Immature natural killer cell (primary cell): ENCODE results near the gene ICOS. TPM values are rescaled to one million over a fixed set of nuclear protein-coding genes. Genes with fewer than 3 reads are reported as not detected.
A peak's percentile ranks its signal among the peaks of the same experiment; 100 is the strongest.

Experiments
- DNase-seq, 3 donors: peaks; one replicate each; pipeline ENCODE4 v3.0.0; 2022; ENCODE audit warnings: mixed read lengths in 1 of 3
- H3K27ac Mint-ChIP-seq, 6 donors: one replicate each; pipeline ENCODE4 v1.8.0; 2020; ENCODE audit warnings: mixed read lengths in 6 of 6, mild to moderate bottlenecking in 5 of 6, inconsistent platforms in 4 of 6, moderate library complexity in 3 of 6
- H3K27me3 Mint-ChIP-seq, 3 donors: one replicate each; pipeline ENCODE4 v1.8.0; 2020 to 2021; ENCODE audit warnings: low read depth in 3 of 3, mild to moderate bottlenecking in 3 of 3, mixed read lengths in 3 of 3, moderate library complexity in 3 of 3, inconsistent platforms in 1 of 3
- H3K36me3 Mint-ChIP-seq, 3 donors: one replicate each; pipeline ENCODE4 v1.8.0; 2020; ENCODE audit warnings: mixed read lengths in 3 of 3, inconsistent platforms in 2 of 3, mild to moderate bottlenecking in 2 of 3
- H3K4me1 Mint-ChIP-seq, 2 donors: one replicate each; pipeline ENCODE4 v1.8.0; 2020; ENCODE audit warnings: inconsistent platforms in 2 of 2, mild to moderate bottlenecking in 2 of 2, mixed read lengths in 2 of 2, moderate library complexity in 1 of 2
- H3K4me3 Mint-ChIP-seq, 5 donors: one replicate each; pipeline ENCODE4 v1.8.0; 2020; ENCODE audit warnings: mild to moderate bottlenecking in 5 of 5, mixed read lengths in 5 of 5, inconsistent platforms in 3 of 5, moderate library complexity in 3 of 5
- H3K9me3 Mint-ChIP-seq, 6 donors: one replicate each; pipeline ENCODE4 v1.8.0; 2020; ENCODE audit warnings: mild to moderate bottlenecking in 6 of 6, mixed read lengths in 6 of 6, inconsistent platforms in 4 of 6, moderate library complexity in 3 of 6
- polyA plus RNA-seq, 3 donors: library from polyadenylated mRNA; unstranded; fragments of 300-500 nt; fragmentation: Illumina TruSeq; gene quantifications; one replicate each; pipeline ENCODE4 v1.2.3, GENCODE V29; 2021

The ICOS gene, protein sequence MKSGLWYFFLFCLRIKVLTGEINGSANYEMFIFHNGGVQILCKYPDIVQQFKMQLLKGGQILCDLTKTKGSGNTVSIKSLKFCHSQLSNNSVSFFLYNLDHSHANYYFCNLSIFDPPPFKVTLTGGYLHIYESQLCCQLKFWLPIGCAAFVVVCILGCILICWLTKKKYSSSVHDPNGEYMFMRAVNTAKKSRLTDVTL
- under 1 TPM; 0.13 to 0.97 (median 0.80) TPM for polyA plus RNA-seq

DNA sequence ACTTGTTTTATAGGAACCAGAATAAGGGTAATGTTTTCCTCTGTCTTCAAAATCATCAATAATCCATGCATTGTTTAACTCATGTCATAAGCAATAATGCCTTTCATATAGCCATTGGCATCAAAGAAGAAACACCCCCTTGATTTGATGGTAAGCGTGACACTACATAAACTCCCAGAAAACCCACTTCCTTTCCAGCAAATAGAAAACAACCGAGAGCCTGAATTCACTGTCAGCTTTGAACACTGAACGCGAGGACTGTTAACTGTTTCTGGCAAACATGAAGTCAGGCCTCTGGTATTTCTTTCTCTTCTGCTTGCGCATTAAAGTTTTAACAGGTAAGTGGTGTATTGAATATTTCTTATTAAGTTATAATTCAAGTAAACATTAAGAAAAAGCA, at the start of gene ICOS:
Gene ICOS (plus strand): TSS at position 229 of the 400 bp plus-strand sequence. CDS start 52 bp downstream, at position 281.
- DNase-seq, result peak in 1 of 3 donors; percentile 9
- peaks cover 33 to 69% of the 10 kb centered on the region in 2 donors for H3K4me1 Mint-ChIP-seq
- peak within 1 kb of the TSS; percentile 56 to 84 (median 62) for H3K4me3 Mint-ChIP-seq
- H3K9me3 Mint-ChIP-seq, result no peaks in the 10 kb centered on the region
- peaks cover 0 to 2% (median 1%) of the 10 kb centered on the region in 3 donors for H3K27me3 Mint-ChIP-seq
- peak within 1 kb of the TSS; percentile 13 to 71 (median 28) for H3K27ac Mint-ChIP-seq
- H3K36me3 Mint-ChIP-seq, result no peaks in the 10 kb centered on the region

DNA sequence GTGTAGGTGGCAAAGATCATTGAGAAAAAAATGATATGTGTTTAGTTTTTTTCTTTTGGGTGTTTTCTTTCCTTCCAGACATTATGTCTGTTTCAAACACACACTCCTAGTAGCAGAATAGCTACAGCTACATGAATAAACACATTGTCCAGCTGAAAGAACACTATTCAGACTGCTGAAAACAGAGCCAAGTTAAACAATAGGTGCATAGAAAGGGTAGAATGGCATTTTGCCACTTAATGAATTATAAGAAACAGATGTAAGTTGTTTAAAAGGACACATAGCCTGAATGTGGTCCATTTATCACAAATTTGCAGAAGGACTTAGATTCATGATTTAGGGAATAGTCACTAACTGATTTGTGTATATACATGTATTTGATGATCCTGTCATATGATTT, 48.9 kb upstream of the ICOS start:
- Mint-ChIP-seq H3K4me1 (no peaks in the 10 kb centered on the region), H3K4me3 (no peak overlapping the region), H3K9me3 (no peaks in the 10 kb centered on the region), H3K36me3 (no peaks in the 10 kb centered on the region), H3K27me3 (peaks cover 0 to 2% (median 0%) of the 10 kb centered on the region in 3 donors), H3K27ac (no peak overlapping the region)
- DNase-seq, result no peak

DNA sequence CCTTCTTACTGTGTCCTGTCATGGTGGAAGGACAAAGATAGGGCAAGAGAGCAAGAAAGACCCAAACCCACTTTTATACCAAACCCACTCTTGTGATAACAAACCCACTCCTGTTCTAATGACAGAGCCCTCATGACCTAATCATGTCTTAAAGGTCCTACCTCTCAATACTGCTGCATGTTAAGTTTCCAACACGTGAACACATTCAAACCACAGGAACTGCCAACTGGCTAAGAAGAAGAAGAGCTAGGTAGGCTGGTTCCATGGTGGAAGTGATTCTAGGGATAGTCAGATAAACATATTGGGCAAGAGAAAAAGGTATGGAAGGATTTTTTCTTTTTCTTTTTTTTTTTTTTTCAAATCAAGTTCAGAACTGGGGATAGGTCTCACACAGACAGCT, 47.0 kb upstream of the ICOS start:
- Mint-ChIP-seq H3K36me3 (no peaks in the 10 kb centered on the region), H3K27ac (no peak overlapping the region), H3K4me3 (no peak overlapping the region), H3K4me1 (no peaks in the 10 kb centered on the region), H3K9me3 (peaks cover 0 to 2% (median 0%) of the 10 kb centered on the region in 6 donors), H3K27me3 (peaks cover 0 to 2% (median 0%) of the 10 kb centered on the region in 3 donors)
- DNase-seq, result no peak

DNA sequence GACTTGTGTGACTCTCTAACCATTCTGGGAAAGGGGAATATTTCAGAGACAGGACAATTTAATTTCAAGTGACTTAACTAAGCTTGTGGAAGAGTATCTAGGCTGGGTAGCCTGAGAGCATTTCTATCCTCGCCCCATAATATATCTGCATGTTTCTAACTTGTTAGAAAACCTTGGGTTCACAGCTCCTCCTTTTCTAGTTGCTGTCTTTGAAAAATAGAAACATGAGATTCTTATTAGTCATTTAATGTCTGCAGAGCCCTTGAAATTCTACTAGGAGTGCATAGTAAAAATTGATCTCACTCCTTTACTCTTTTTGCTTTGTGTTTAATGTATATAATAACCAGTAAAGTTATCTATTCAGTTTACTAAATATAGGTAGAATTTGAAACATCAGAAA, 46.6 kb upstream of the ICOS start:
- DNase-seq, result no peak
- H3K9me3 Mint-ChIP-seq, result peaks cover 0 to 2% (median 0%) of the 10 kb centered on the region in 6 donors
- H3K4me3 Mint-ChIP-seq, result no peak overlapping the region
- H3K4me1 Mint-ChIP-seq, result no peaks in the 10 kb centered on the region
- no peak overlapping the region for H3K27ac Mint-ChIP-seq
- peaks cover 0 to 2% (median 0%) of the 10 kb centered on the region in 3 donors for H3K27me3 Mint-ChIP-seq
- no peaks in the 10 kb centered on the region for H3K36me3 Mint-ChIP-seq

DNA sequence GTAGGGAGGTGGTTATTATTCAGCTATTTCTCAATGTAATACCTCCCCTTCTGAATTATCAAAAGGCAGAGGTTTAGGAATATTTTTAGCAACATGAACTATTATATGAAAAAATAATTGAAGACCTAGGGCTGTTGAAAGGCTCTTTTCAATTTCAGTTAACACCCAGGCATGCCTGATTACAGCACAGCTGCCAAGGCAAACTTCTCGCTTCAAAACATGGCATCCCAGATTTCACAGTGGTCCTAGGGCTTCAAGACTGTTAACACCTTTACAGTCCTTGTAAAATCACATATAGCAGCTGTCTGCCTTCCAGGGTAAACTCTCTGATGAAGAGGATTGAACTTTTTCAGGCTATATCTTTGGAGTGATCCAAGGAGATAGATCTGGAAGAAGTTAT, 45.8 kb upstream of the ICOS start:
- Mint-ChIP-seq H3K4me3 (no peak overlapping the region), H3K27ac (no peak overlapping the region), H3K27me3 (peaks cover 0 to 2% (median under 1%) of the 10 kb centered on the region in 3 donors), H3K9me3 (peaks cover 0 to 2% (median 0%) of the 10 kb centered on the region in 6 donors), H3K36me3 (no peaks in the 10 kb centered on the region), H3K4me1 (no peaks in the 10 kb centered on the region)
- no peak for DNase-seq

DNA sequence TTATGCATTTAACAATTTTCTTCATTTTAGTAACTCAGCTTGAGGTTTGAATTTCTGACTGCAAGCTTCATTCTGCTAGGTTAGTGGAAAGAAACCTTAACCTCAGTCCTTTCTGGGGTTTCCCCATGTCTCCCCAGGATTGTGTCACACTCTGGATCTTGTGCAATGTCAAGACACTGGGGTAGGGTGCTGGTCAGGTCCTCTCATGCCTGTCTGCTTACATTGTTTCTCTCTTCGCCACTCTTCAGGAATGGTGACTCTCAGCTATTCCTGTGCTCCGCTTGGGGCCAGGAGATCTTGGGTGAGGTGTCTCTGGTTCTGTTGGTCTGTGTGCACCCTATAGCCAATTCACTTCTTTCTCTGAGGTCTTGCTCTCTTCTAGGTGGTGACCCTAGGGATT, 45.1 kb upstream of the ICOS start:
- Mint-ChIP-seq H3K27me3 (peaks cover 0 to 4% (median 2%) of the 10 kb centered on the region in 3 donors), H3K36me3 (no peaks in the 10 kb centered on the region), H3K9me3 (peaks cover 0 to 2% (median 0%) of the 10 kb centered on the region in 6 donors), H3K4me1 (no peaks in the 10 kb centered on the region), H3K27ac (no peak overlapping the region), H3K4me3 (no peak overlapping the region)
- DNase-seq, result no peak

DNA sequence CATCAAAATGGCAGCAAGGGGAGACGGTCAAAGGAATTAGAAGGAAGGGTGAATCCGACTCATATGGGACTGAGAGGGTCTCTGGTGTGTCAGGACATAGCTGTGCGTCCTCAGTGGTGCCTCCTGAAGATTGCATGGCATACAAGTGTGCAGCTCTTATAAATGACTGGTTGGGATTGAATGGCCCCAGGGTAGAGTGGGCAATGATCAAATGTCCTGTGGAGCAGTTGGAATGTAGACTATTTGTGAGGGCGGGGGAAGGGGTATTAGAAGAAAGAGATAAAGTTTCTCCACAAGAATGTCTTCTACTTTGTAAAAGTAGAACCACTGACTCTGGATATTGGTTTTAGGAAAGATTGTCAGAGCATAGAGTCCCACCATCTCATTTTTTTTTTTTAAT, 44.4 kb upstream of the ICOS start:
- Mint-ChIP-seq H3K4me1 (no peaks in the 10 kb centered on the region), H3K4me3 (no peak overlapping the region), H3K27ac (no peak overlapping the region), H3K9me3 (peaks cover 0 to 2% (median 0%) of the 10 kb centered on the region in 6 donors), H3K27me3 (peaks cover 0 to 6% (median 2%) of the 10 kb centered on the region in 3 donors), H3K36me3 (no peaks in the 10 kb centered on the region)
- DNase-seq, result no peak

DNA sequence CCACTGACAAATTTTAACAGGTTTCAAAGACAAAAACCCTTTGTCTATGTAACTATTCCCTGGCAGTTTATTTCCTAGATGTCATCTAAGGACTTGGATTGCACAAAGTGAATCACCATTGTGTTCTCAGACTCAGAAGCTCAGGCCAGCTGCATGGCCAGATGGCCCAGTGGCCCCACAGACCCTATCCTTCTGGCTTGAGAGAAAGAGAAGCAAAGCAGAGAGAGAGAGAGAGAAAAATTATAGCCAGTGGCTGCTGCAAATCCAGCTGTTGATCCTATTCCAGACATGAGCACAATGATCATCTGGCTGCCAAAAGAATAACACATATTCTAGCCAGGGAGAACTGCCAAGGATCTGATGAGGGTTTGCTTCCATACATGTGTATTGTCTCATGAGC, 43.2 kb upstream of the ICOS start:
- H3K27ac Mint-ChIP-seq, result no peak overlapping the region
- no peak for DNase-seq
- no peaks in the 10 kb centered on the region for H3K36me3 Mint-ChIP-seq
- H3K4me3 Mint-ChIP-seq, result no peak overlapping the region
- peaks cover 0 to 6% (median 2%) of the 10 kb centered on the region in 3 donors for H3K27me3 Mint-ChIP-seq
- no peaks in the 10 kb centered on the region for H3K4me1 Mint-ChIP-seq
- peaks cover 0 to 2% (median 0%) of the 10 kb centered on the region in 6 donors for H3K9me3 Mint-ChIP-seq

DNA sequence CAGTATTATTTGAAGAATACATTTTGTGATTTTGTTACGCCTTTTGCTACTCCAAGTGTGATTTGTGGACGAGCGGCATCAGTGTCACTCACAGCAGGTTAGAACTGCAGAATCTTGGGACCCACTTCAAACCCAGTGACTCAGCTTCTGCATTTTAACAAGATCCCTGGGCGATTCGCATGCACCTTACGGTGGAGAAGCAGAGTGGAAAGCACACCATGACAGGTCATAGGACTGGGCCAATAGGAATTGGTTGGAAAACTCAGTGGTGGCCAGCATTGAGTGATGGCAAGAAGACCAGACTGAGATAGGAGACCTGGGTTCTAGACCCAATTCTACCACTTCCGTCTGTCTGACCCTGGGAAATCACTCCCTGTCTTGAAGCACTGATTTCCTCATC, 42.7 kb upstream of the ICOS start:
- H3K4me1 Mint-ChIP-seq, result no peaks in the 10 kb centered on the region
- no peaks in the 10 kb centered on the region for H3K36me3 Mint-ChIP-seq
- no peak overlapping the region for H3K4me3 Mint-ChIP-seq
- H3K9me3 Mint-ChIP-seq, result peaks cover 0 to 2% (median 0%) of the 10 kb centered on the region in 6 donors
- H3K27ac Mint-ChIP-seq, result no peak overlapping the region
- peaks cover 0 to 6% (median 2%) of the 10 kb centered on the region in 3 donors for H3K27me3 Mint-ChIP-seq
- DNase-seq, result no peak

DNA sequence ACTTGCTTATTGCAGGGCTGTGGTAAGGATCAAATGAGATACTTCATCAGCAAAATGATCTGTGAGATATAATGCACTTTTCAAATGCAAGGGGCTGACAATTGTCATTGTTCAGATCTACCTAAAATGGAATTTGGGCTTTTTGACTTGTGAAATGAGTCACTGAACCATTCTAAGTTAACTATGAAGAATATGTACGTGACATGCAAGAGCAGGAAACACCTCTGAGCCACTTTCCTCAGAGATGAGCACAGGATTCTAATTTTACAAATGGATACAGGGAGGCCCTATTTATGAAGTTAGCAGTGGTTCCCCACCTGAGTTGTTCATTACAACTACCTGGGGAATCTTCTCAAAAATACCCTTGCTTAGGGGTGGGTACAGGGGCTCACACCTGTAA, 42.3 kb upstream of the ICOS start:
- Mint-ChIP-seq H3K4me3 (no peak overlapping the region), H3K36me3 (no peaks in the 10 kb centered on the region), H3K27ac (no peak overlapping the region), H3K9me3 (peaks cover 0 to 5% (median 0%) of the 10 kb centered on the region in 6 donors), H3K27me3 (peaks cover 1 to 6% (median 2%) of the 10 kb centered on the region in 3 donors), H3K4me1 (no peaks in the 10 kb centered on the region)
- DNase-seq, result no peak

DNA sequence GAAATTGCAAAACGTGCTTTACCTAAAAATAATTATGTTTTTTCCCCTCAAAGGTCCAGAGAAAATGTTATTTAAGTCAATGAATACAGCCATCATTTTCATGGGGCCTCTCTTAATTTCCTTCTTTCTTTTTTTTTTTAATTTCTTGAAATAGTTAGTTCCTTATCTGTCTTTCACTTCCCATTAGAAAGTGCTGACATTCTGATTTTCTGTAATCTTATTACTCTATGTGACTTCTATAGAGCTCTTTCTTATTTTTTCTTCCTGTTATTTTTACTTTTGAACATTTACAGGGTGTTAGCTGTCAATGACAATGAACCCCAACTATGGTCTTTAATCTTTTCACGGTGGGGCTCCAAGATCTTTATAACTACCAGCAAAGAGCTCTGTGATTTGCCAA, 39.0 kb upstream of the ICOS start:
- H3K4me3 Mint-ChIP-seq, result no peak overlapping the region
- peaks cover 4 to 10% (median 7%) of the 10 kb centered on the region in 3 donors for H3K36me3 Mint-ChIP-seq
- H3K27me3 Mint-ChIP-seq, result peaks cover 4 to 6% (median 5%) of the 10 kb centered on the region in 3 donors
- peaks cover 12 to 21% (median 15%) of the 10 kb centered on the region in 6 donors for H3K9me3 Mint-ChIP-seq
- no peak overlapping the region for H3K27ac Mint-ChIP-seq
- no peaks in the 10 kb centered on the region for H3K4me1 Mint-ChIP-seq
- DNase-seq, result no peak

DNA sequence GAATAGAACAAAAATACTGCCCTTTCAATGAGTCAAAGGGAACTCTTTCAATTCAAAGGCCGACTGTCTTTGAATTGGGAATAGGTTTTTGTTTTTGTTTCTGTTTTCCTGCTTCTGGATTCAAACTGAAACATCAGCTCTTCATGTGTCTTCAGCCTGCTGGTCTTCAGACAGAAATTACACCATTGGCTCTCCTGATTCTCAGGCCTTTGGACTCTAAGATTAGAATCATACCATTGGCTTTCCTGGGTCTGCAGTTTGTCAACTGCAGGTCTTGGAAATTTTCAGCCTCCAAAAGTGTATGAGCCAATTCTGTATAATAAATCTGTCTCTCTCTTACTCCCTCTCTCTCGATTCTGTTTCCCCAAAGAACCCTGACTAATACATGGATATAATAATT, 37.9 kb upstream of the ICOS start:
- peaks cover 2 to 6% (median 5%) of the 10 kb centered on the region in 3 donors for H3K27me3 Mint-ChIP-seq
- DNase-seq, result no peak
- H3K36me3 Mint-ChIP-seq, result peaks cover 4 to 10% (median 7%) of the 10 kb centered on the region in 3 donors
- H3K9me3 Mint-ChIP-seq, result peaks cover 12 to 23% (median 17%) of the 10 kb centered on the region in 6 donors
- no peak overlapping the region for H3K27ac Mint-ChIP-seq
- no peaks in the 10 kb centered on the region for H3K4me1 Mint-ChIP-seq
- no peak overlapping the region for H3K4me3 Mint-ChIP-seq

DNA sequence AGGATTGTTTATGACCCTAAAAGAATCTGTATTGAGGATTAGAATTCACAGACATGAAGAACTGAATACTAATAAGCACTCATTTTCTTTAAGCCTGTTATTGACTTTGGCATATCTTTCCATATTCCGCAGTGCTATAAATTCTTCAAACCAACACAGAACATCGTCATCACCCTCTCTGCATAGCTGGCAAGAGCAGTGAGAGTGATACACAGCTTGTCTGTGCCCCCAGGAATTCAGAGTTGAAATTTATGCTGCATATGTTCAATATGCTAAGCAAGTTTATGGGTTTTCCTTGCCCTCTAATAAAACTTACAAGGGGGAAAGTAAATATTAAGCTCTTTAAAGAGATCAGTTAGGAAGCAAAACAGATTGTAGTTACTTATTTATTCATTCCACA, 36.3 kb upstream of the ICOS start:
- peaks cover 2 to 6% (median 5%) of the 10 kb centered on the region in 3 donors for H3K27me3 Mint-ChIP-seq
- peaks cover 4 to 10% (median 7%) of the 10 kb centered on the region in 3 donors for H3K36me3 Mint-ChIP-seq
- peaks cover 12 to 23% (median 16%) of the 10 kb centered on the region in 6 donors for H3K9me3 Mint-ChIP-seq
- H3K27ac Mint-ChIP-seq, result no peak overlapping the region
- no peak overlapping the region for H3K4me3 Mint-ChIP-seq
- no peaks in the 10 kb centered on the region for H3K4me1 Mint-ChIP-seq
- DNase-seq, result no peak

DNA sequence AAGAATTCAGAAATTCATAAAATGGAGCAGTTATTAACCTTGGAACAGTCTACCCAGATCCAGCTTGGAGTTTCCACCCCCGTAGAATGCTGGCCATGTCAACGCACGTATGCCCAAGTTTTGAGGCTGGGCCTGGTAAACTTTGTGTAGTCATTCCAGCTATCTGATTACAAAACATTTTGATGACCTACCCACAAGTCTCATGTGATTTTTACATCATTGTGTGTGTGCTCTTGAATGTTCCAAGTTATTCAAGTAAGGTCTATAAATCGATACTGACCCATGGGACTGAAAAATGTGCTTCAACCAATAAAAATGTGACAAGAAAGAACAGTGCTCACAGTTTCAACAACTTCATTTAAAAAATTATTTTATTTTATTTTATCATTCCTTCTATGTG, 32.5 kb upstream of the ICOS start:
- no peak overlapping the region for H3K4me3 Mint-ChIP-seq
- H3K36me3 Mint-ChIP-seq, result peaks cover 4 to 10% (median 7%) of the 10 kb centered on the region in 3 donors
- peaks cover 0 to 5% (median 4%) of the 10 kb centered on the region in 3 donors for H3K27me3 Mint-ChIP-seq
- no peaks in the 10 kb centered on the region for H3K4me1 Mint-ChIP-seq
- H3K27ac Mint-ChIP-seq, result no peak overlapping the region
- DNase-seq, result no peak
- H3K9me3 Mint-ChIP-seq, result peaks cover 12 to 23% (median 16%) of the 10 kb centered on the region in 6 donors

DNA sequence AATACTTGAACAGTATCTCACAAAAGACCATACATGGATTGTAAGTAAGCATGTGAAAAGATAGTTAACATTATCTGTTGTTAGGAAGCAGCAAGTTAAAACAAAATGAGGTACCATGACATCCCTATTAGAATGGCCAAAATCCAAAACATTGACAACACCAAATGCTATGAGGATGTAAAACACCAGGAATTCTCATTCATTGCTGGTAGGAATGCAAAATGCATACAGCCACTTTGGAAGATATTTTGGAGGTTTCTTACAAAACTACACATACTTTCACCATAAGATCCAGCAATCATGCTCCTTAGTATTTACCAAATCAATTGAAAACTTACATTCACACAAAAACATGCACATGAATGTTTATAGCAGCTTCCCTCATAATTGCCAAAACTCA, 30.9 kb upstream of the ICOS start:
- peaks cover 11 to 20% (median 14%) of the 10 kb centered on the region in 6 donors for H3K9me3 Mint-ChIP-seq

More for the DNA sequence above, 30.9 kb upstream of the ICOS start:
- H3K4me3 Mint-ChIP-seq, result no peak overlapping the region
- H3K27me3 Mint-ChIP-seq, result peaks cover 0 to 4% (median 3%) of the 10 kb centered on the region in 3 donors
- H3K4me1 Mint-ChIP-seq, result no peaks in the 10 kb centered on the region
- no peak overlapping the region for H3K27ac Mint-ChIP-seq
- DNase-seq, result no peak
- peaks cover 2 to 10% (median 7%) of the 10 kb centered on the region in 3 donors for H3K36me3 Mint-ChIP-seq
